Esophagus squamous epithelium (tissue), 5 donors: Measurements from ENCODE around the gene RAN. TPM values are rescaled to one million over a fixed set of nuclear protein-coding genes. Genes with fewer than 3 reads are reported as not detected.

Source experiments
- DNase-seq: peaks from one replicate; lab custom pipeline; 2025; lab: John Stamatoyannopoulos, UW
- H3K27ac ChIP-seq, 4 donors: fragments of 200-600 bp; sonication (generic); one replicate each; pipeline ENCODE4 v1.5.1; 2016 to 2019; ENCODE audit warnings: mild to moderate bottlenecking in 1 of 4
- H3K27me3 ChIP-seq, 4 donors: fragments of 200-600 bp; sonication (generic); 1 replicate in 3 of 4; 2 replicates in 1 of 4; pipeline versions ENCODE4 v1.5.1 to v1.6.0; 2017 to 2021; ENCODE audit warnings: antibody characterized with exemption in 1 of 4
- H3K36me3 ChIP-seq, 3 donors: fragments of 200-600 bp; sonication (generic); one replicate each; pipeline ENCODE4 v1.5.1; 2016 to 2019
- H3K4me1 ChIP-seq, 3 donors: fragments of 200-600 bp; sonication (generic); one replicate each; pipeline ENCODE4 v1.5.1; 2017 to 2019
- H3K4me3 ChIP-seq, 4 donors: fragments of 200-600 bp; sonication (generic); 1 replicate in 3 of 4; 2 replicates in 1 of 4; pipeline ENCODE4 v1.5.1; 2016 to 2019; ENCODE audit warnings: mild to moderate bottlenecking in 2 of 4, moderate library complexity in 1 of 4
- H3K9me3 ChIP-seq, 3 donors: fragments of 200-600 bp; sonication (generic); one replicate each; pipeline ENCODE4 v1.5.1; 2016 to 2019
- POLR2A ChIP-seq, 4 donors: fragments of 450-650 bp; IDR thresholded peaks; one replicate each; pipeline ENCODE4 v1.6.1; 2017; ENCODE audit warnings: antibody characterized with exemption in 4 of 4, mild to moderate bottlenecking in 4 of 4, moderate library complexity in 3 of 4
- WGBS, 2 donors: methylation state at CpG; one replicate each; pipeline ENCODE4 v1.1.5; 2018; 5-methylcytosine and 5-hydroxymethylcytosine counted together
- intact Hi-C: fragments of 100-400 bp; cut with DNase I; formaldehyde crosslinking; loops from one replicate; pipeline ENCODE4 v1.15.0; 2022
- total RNA-seq, 4 donors: library from RNA; depleted of rRNA; stranded (reverse); fragments of >200 nt; gene quantifications; one replicate each; pipeline ENCODE4 v1.1.0, GENCODE V29; 2016
- TF ChIP-seq, protein P1 (sequence below), 6 experiments: fragments of 450-650 bp in 4 of 6; fragments of 200-600 bp in 2 of 6; sonication (generic) in 2 of 6; IDR thresholded peaks; one replicate each; pipeline ENCODE4 v1.5.1; 2016 to 2019; ENCODE audit warnings: antibody characterized with exemption in 6 of 6, mild to moderate bottlenecking in 4 of 6, moderate library complexity in 4 of 6
- donor health status: DM: yes; HTN: yes; CAD: no.

RAN gene
- total RNA-seq, 4 donors from 2014 or later, result 204 to 375 (median 325) TPM

DNA sequence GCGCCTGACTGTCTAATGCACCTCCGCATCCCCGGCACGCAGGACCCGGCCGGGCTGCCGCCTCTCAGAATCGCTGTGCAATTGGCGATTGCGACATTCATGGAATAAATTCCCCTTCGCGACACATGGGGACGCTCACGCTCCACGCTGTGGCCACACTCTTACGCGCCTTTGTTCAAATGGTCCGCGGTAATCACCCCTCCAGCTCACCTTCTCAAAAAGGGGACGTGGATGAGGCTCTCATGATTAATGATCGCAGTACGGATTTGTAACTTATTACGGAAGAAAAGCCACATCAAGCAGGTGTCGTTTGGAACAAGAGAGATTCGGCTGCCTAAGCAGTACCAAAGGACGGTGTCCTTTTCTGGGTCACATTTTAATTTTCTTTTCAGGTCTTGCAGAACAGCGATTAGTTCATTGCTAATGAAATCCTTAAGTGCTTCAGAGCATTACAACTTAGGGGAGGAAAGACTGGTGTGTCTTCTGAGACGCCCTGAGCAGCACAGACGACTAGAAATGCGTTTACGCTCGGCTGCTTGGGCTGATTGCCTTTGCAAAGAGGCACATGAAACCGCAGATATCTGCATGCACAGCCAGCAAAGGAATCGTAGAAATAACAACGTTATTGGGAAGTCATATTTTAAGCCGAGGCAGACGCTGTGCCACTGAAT lies 44.5 kb downstream of the RAN start:
- Histone ChIP-seq H3K4me3 (peak overlapping the region in 1 of 4 donors; percentile 44), H3K9me3 (no peaks in the 10 kb centered on the region), H3K36me3 (no peaks in the 10 kb centered on the region), H3K27ac (no peak overlapping the region), H3K27me3 (peaks cover 0 to 44% (median 2%) of the 10 kb centered on the region in 4 donors), H3K4me1 (peaks cover 0 to 16% (median 3%) of the 10 kb centered on the region in 3 donors)
- DNase-seq, result no peak
- TF ChIP-seq, protein P1, sequence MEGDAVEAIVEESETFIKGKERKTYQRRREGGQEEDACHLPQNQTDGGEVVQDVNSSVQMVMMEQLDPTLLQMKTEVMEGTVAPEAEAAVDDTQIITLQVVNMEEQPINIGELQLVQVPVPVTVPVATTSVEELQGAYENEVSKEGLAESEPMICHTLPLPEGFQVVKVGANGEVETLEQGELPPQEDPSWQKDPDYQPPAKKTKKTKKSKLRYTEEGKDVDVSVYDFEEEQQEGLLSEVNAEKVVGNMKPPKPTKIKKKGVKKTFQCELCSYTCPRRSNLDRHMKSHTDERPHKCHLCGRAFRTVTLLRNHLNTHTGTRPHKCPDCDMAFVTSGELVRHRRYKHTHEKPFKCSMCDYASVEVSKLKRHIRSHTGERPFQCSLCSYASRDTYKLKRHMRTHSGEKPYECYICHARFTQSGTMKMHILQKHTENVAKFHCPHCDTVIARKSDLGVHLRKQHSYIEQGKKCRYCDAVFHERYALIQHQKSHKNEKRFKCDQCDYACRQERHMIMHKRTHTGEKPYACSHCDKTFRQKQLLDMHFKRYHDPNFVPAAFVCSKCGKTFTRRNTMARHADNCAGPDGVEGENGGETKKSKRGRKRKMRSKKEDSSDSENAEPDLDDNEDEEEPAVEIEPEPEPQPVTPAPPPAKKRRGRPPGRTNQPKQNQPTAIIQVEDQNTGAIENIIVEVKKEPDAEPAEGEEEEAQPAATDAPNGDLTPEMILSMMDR (IDR thresholded peaks at IDR 0.05), result peak; percentile 65 to 89 (median 82)
- no peak for TF ChIP-seq POLR2A (IDR thresholded peaks at IDR 0.05)
- WGBS, 2 donors, result 18% methylated on average over 22 to 31 of the region's 37 CpGs
- intact Hi-C loops, result loop anchor here (5.0 kb wide), 1 partner anchor 216 kb away; no protein-coding TSS in a partner anchor

DNA sequence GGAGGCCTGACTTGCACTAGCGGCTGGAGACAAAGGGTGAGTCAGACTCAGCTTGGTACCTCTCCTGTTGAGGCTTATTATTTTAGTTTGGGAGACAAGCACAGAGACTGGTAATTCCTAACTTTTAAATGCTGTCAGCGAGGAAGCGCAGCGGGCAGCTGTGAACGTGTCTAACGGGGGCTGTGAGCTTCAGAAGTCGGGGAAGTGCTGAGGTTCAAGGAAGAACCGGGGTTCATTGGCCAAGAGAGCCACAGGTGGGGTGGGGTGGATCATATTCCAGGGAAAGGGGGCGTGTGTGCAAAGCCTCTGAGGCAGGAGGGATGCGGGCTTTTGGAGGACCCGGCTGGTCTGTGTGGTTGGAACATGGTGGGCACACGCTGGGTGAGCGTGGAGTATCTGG lies 45.7 kb downstream of the RAN start:
- Histone ChIP-seq H3K9me3 (no peaks in the 10 kb centered on the region), H3K27ac (no peak overlapping the region), H3K4me1 (peaks cover 0 to 18% (median 5%) of the 10 kb centered on the region in 3 donors), H3K36me3 (no peaks in the 10 kb centered on the region), H3K27me3 (peaks cover 0 to 44% (median 2%) of the 10 kb centered on the region in 4 donors), H3K4me3 (no peak overlapping the region)
- TF ChIP-seq, protein P1 (IDR thresholded peaks at IDR 0.05), result no peak
- no peak for TF ChIP-seq POLR2A (IDR thresholded peaks at IDR 0.05)
- no peak for DNase-seq
- WGBS, 2 donors, result 85% methylated on average over 13 of the region's 13 CpGs
- intact Hi-C loops, result loop anchor here (5.0 kb wide), 1 partner anchor 215 kb away; no protein-coding TSS in a partner anchor

DNA sequence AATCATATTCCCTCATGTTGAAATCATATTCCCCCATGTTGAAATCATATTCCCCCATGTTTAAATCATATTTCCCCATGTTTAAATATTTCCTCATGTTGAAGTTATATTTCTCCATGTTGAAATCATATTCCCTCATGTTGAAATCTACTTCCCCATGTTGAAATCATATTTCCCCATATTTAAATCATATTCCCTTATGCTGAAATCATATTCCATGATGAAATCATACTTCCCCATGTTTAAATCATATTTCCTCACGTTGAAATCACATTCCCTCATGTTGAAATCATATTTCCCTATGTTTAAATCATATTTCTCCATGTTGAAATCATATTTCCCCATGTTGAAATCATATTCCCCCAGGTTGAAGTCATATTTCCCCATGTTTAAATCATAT lies 47.2 kb downstream of the RAN start:
- no peaks in the 10 kb centered on the region for H3K36me3 ChIP-seq
- intact Hi-C loops, result loop anchor here (5.0 kb wide), 1 partner anchor 213 kb away; no protein-coding TSS in a partner anchor
- H3K4me1 ChIP-seq, result peaks cover 0 to 18% (median 5%) of the 10 kb centered on the region in 3 donors
- DNase-seq, result no peak
- 32 to 37% methylated on average over 1 of the region's 1 CpG for WGBS, 2 donors
- H3K27ac ChIP-seq, result peak overlapping the region in 1 of 4 donors; percentile 84
- peaks cover 0 to 39% (median 2%) of the 10 kb centered on the region in 4 donors for H3K27me3 ChIP-seq
- no peaks in the 10 kb centered on the region for H3K9me3 ChIP-seq
- TF ChIP-seq, protein P1 (IDR thresholded peaks at IDR 0.05), result no peak
- no peak overlapping the region for H3K4me3 ChIP-seq

DNA sequence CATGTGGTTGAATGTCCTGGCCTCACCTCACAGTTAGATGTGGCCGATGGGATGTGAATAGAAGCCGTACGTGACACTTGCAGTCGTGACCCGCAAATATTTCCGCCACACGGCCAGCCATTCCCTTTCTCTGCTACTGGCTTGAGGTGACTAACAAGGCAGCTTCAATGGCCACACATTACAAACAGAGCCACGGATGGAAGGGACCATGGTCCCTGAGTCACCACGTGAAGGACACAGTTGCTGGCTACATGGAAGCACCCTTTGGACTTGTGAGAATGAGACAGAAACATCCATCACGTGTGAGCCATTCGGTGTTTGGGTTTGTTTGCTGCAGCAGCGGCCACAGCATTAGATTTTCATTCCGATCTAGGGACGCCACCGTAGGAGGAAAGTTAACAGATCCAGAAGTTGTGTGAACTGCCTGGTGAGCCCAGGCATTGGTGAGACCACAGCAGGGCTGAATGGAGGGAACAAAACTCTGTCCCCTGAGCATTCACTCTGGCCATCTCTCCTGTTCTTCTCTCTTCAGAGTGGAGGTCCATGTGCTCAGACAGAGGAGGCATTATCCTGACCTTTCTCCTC lies 48.3 kb downstream of the RAN start:
- Histone ChIP-seq H3K27ac (peak overlapping the region in 3 of 4 donors; percentile 1 to 84 (median 75)), H3K27me3 (peaks cover 0 to 36% (median 0%) of the 10 kb centered on the region in 4 donors), H3K4me1 (peaks cover 0 to 22% (median 5%) of the 10 kb centered on the region in 3 donors), H3K4me3 (no peak overlapping the region), H3K36me3 (no peaks in the 10 kb centered on the region), H3K9me3 (no peaks in the 10 kb centered on the region)
- intact Hi-C loops, result no loop called here
- no peak for TF ChIP-seq POLR2A (IDR thresholded peaks at IDR 0.05)
- TF ChIP-seq, protein P1 (IDR thresholded peaks at IDR 0.05), result no peak
- no peak for DNase-seq
- WGBS, 2 donors, result 83 to 84% methylated on average over 11 to 15 of the region's 15 CpGs
